ENCODE results near the gene HECTD4.

GRCh38 chr12:112167718-112168525 lies 214.3 kb downstream of the HECTD4 start:
- TF ChIP-seq CTCF (IDR thresholded peaks at IDR 0.05 in 8 of 11, conservative IDR thresholded peaks at IDR 0.05 in 3 of 11) (no peak), POLR2A (IDR thresholded peaks at IDR 0.05) (no peak)
